ENCODE data around the gene ZYG11A.

DNA sequence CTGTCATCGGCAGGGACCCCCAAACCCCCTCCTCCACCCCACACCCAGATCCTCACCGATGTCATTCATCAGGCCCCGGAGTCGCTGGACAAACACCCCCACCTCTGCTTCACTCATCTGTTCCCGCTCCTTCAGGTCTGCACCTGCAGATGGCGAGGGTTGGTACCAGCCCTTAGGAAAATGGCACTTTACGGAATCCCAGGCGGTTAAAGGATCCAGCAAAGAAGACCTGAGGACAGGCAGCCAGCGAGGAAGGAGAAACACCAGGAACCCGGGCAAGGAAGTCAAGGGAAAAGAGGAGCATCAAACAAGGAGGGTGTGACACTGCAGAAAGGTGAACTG, 65.2 kb downstream of the ZYG11A start:
- TF ChIP-seq, protein P1, sequence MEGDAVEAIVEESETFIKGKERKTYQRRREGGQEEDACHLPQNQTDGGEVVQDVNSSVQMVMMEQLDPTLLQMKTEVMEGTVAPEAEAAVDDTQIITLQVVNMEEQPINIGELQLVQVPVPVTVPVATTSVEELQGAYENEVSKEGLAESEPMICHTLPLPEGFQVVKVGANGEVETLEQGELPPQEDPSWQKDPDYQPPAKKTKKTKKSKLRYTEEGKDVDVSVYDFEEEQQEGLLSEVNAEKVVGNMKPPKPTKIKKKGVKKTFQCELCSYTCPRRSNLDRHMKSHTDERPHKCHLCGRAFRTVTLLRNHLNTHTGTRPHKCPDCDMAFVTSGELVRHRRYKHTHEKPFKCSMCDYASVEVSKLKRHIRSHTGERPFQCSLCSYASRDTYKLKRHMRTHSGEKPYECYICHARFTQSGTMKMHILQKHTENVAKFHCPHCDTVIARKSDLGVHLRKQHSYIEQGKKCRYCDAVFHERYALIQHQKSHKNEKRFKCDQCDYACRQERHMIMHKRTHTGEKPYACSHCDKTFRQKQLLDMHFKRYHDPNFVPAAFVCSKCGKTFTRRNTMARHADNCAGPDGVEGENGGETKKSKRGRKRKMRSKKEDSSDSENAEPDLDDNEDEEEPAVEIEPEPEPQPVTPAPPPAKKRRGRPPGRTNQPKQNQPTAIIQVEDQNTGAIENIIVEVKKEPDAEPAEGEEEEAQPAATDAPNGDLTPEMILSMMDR (IDR thresholded peaks at IDR 0.05; ENCODE audit: low read length), result no peak
- no peak for TF ChIP-seq EZH2 (IDR thresholded peaks at IDR 0.05; ENCODE audit: borderline replicate concordance, low read length)
